Neural progenitor cell (in vitro differentiated cells): ENCODE results near the gene FOXD4L1. TPM values are rescaled to one million over a fixed set of nuclear protein-coding genes. Genes with fewer than 3 reads are reported as not detected.
"Not testable (repeated sequence)": the region's sequence is repeated elsewhere in the genome, so short reads cannot be mapped to it uniquely, and the experiment has no call there.

Experiments used
- DNase-seq: peaks from one replicate; pipeline ENCODE4 v3.0.0-alpha.2; 2016; ENCODE audit warnings: low spot score
- H2AFZ ChIP-seq: fragments of 200-600 bp; sonication (generic); replicated peaks from 2 replicates; pipeline ENCODE4 v1.6.1; 2016; ENCODE audit warnings: antibody characterized with exemption
- H3F3A ChIP-seq: fragments of 200-600 bp; sonication (generic); 2 replicates; pipeline ENCODE4 v1.6.1; 2016; ENCODE audit warnings: antibody characterized with exemption, low read depth
- H3K27ac ChIP-seq: fragments of 200-600 bp; sonication (generic); 2 replicates; pipeline ENCODE4 v1.5.1; 2016; ENCODE audit warnings: mild to moderate bottlenecking
- H3K27me3 ChIP-seq: fragments of 200-600 bp; sonication (generic); 2 replicates; pipeline ENCODE4 v1.6.1; 2016; ENCODE audit warnings: mild to moderate bottlenecking, moderate library complexity
- H3K36me3 ChIP-seq: fragments of 200-600 bp; sonication (generic); 2 replicates; pipeline ENCODE4 v1.5.1; 2016
- H3K4me1 ChIP-seq: fragments of 200-600 bp; sonication (generic); 2 replicates; pipeline ENCODE4 v1.6.1; 2016; ENCODE audit warnings: mixed run types
- H3K4me2 ChIP-seq: fragments of 200-600 bp; sonication (generic); 2 replicates; pipeline ENCODE4 v1.6.1; 2016
- H3K4me3 ChIP-seq: fragments of 200-600 bp; sonication (generic); 2 replicates; pipeline ENCODE4 v1.5.1; 2016
- H3K79me2 ChIP-seq: fragments of 200-600 bp; sonication (generic); 2 replicates; pipeline ENCODE4 v1.6.1; 2016; ENCODE audit warnings: low read depth
- H3K9ac ChIP-seq: fragments of 200-600 bp; sonication (generic); 2 replicates; pipeline ENCODE4 v1.6.1; 2016
- H3K9me3 ChIP-seq: fragments of 200-600 bp; sonication (generic); 2 replicates; pipeline ENCODE4 v1.5.1; 2016; ENCODE audit warnings: low read depth
- H4K20me1 ChIP-seq: fragments of 200-600 bp; sonication (generic); 2 replicates; pipeline ENCODE4 v1.6.1; 2016; ENCODE audit warnings: low read depth
- H3K27ac Mint-ChIP-seq: 3 replicates; pipeline ENCODE4 v1.8.0; 2021; ENCODE audit warnings: mixed read lengths
- H3K27me3 Mint-ChIP-seq: 2 replicates; pipeline ENCODE4 v1.8.0; 2022; ENCODE audit warnings: low read depth, mild to moderate bottlenecking, inconsistent platforms, moderate library complexity, mixed read lengths; ENCODE audit not compliant: insufficient read depth
- H3K36me3 Mint-ChIP-seq: 3 replicates; pipeline ENCODE4 v1.8.0; 2021; ENCODE audit warnings: mixed read lengths
- H3K4me1 Mint-ChIP-seq: 3 replicates; pipeline ENCODE4 v1.8.0; 2021; ENCODE audit warnings: mixed read lengths
- H3K4me3 Mint-ChIP-seq: 3 replicates; pipeline ENCODE4 v1.8.0; 2021; ENCODE audit warnings: mild to moderate bottlenecking, moderate library complexity, mixed read lengths
- H3K9me3 Mint-ChIP-seq: 3 replicates; pipeline ENCODE4 v1.8.0; 2020; ENCODE audit warnings: mixed read lengths
- EZH2phosphoT487 ChIP-seq: fragments of 200-600 bp; sonication (generic); IDR thresholded peaks from 2 replicates; pipeline ENCODE4 v1.6.1; 2017; ENCODE audit warnings: antibody characterized with exemption
- total RNA-seq: library from RNA; depleted of rRNA; stranded (reverse); fragments of >200 nt; gene quantifications from 2 replicates; pipeline ENCODE4 v1.2.3, GENCODE V29; 2015; ENCODE audit warnings: low replicate concordance

Gene FOXD4L1
- 0.12 TPM in 1 of 2 replicates, not detected in the other for total RNA-seq

- not testable (repeated sequence) for H2AFZ ChIP-seq, H3K4me3 ChIP-seq, H3K4me3 Mint-ChIP-seq, H3K4me2 ChIP-seq, H3K9me3 Mint-ChIP-seq, DNase-seq, H3K79me2 ChIP-seq, H3K27ac Mint-ChIP-seq, H3K27ac ChIP-seq, H3K9ac ChIP-seq, H3K36me3 ChIP-seq, H3K4me1 ChIP-seq, H3F3A ChIP-seq, H3K9me3 ChIP-seq, H3K4me1 Mint-ChIP-seq, H3K36me3 Mint-ChIP-seq, H4K20me1 ChIP-seq
- H3K27me3 ChIP-seq = peaks cover 57% of the 10 kb centered on the region
- H3K27me3 Mint-ChIP-seq = peaks cover 14% of the 10 kb centered on the region
Observed at GRCh38 chr2:113498365-113498764, at the start of gene FOXD4L1. Gene FOXD4L1 (plus strand): TSS chr2:113498665. CDS start chr2:113499257, 592 bp downstream.

DNA sequence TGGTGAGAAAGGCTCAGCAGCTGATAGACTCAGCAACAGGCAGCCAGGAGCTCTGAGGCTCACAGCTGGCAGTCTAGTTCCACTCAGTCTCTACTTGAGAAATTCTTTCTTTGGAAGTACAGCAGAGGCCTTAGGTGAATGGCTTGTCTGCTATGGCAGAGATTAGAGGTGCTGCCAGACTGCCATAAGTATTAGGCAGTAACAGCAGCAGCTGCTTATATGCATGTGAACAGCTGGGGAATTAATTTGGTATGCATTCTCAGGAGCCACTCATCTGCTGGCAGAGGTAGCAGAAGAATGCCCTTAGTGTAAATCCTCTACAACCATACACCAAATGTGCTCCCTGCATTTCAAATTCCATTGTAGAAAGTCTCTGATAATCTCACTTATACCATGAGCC lies 32.7 kb upstream of the FOXD4L1 start:
- H3K9me3 Mint-ChIP-seq, H3K27me3 Mint-ChIP-seq, H3K27ac Mint-ChIP-seq, H3K36me3 ChIP-seq, DNase-seq, H3K27me3 ChIP-seq, H3K36me3 Mint-ChIP-seq, H3F3A ChIP-seq, H3K4me3 ChIP-seq, H3K4me3 Mint-ChIP-seq, H3K27ac ChIP-seq, H4K20me1 ChIP-seq, H3K4me1 Mint-ChIP-seq, H3K9ac ChIP-seq, H2AFZ ChIP-seq, H3K9me3 ChIP-seq, H3K79me2 ChIP-seq, H3K4me2 ChIP-seq, H3K4me1 ChIP-seq: not testable (repeated sequence)

DNA sequence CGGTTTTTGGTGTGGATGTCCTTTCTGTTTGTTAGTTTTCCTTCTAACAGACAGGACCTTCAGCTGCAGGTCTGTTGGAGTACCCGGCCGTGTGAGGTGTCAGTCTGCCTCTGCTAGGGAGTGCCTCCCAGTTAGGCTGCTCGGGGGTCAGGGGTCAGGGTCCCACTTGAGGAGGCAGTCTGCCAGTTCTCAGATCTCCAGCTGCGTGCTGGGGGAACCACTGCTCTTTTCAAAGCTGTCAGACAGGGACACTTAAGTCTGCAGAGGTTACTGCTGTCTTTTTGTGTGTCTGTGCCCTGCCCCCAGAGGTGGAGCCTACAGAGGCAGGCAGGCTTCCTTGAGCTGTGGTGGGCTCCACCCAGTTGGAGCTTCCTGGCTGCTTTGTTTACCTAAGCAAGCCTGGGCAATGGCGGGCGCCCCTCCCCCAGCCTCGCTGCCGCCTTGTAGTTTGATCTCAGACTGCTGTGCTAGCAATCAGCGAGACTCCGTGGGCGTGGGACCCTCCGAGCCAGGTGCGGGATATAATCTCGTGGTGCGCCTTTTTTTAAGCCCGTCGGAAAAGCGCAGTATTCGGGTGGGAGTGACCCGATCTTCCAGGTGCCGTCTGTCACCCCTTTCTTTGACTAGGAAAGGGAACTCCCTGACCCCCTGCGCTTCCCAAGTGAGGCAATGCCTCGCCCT lies 21.6 kb upstream of the FOXD4L1 start:
- H3K4me3 Mint-ChIP-seq, H3K27ac Mint-ChIP-seq: not testable (repeated sequence)
- peak; percentile 31 for DNase-seq

DNA sequence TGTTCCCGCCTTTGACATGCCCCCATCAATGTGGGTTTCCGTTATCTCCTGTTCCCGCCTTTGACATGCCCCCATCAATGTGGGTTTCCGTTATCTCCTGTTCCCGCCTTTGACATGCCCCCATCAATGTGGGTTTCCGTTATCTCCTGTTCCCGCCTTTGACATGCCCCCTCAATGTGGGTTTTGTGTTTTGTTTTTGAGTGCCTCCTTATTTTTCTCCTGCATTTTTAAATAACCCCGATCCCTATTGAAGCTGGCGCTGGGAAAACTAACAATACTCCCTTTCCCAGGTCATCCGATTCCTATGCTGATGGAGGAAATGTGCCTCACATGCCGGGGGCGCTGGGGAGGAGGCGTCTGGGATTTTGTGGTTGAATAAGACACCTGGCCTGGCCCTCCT lies 1.9 kb upstream of the FOXD4L1 start:
- not testable (repeated sequence) for H4K20me1 ChIP-seq, H3K27ac ChIP-seq, H2AFZ ChIP-seq, H3F3A ChIP-seq, H3K4me1 ChIP-seq, H3K27ac Mint-ChIP-seq, H3K36me3 Mint-ChIP-seq, H3K4me1 Mint-ChIP-seq, H3K9me3 ChIP-seq, H3K4me2 ChIP-seq, H3K27me3 Mint-ChIP-seq, H3K9ac ChIP-seq, H3K4me3 Mint-ChIP-seq, DNase-seq, H3K36me3 ChIP-seq, H3K4me3 ChIP-seq, H3K9me3 Mint-ChIP-seq, H3K79me2 ChIP-seq
- peaks cover 39% of the 10 kb centered on the region for H3K27me3 ChIP-seq

More for the DNA sequence above, 21.6 kb upstream of the FOXD4L1 start:
- H3K27ac ChIP-seq, H4K20me1 ChIP-seq, H3K9me3 Mint-ChIP-seq, H3K36me3 Mint-ChIP-seq, H3K36me3 ChIP-seq, H2AFZ ChIP-seq, H3K27me3 Mint-ChIP-seq, H3K9me3 ChIP-seq, H3K4me1 Mint-ChIP-seq, H3K4me1 ChIP-seq, H3K9ac ChIP-seq, H3F3A ChIP-seq, H3K27me3 ChIP-seq, H3K79me2 ChIP-seq: not testable (repeated sequence)
- Histone ChIP-seq H3K4me3 (peak overlapping the region; percentile 45), H3K4me2 (peak overlapping the region; percentile 77)

DNA sequence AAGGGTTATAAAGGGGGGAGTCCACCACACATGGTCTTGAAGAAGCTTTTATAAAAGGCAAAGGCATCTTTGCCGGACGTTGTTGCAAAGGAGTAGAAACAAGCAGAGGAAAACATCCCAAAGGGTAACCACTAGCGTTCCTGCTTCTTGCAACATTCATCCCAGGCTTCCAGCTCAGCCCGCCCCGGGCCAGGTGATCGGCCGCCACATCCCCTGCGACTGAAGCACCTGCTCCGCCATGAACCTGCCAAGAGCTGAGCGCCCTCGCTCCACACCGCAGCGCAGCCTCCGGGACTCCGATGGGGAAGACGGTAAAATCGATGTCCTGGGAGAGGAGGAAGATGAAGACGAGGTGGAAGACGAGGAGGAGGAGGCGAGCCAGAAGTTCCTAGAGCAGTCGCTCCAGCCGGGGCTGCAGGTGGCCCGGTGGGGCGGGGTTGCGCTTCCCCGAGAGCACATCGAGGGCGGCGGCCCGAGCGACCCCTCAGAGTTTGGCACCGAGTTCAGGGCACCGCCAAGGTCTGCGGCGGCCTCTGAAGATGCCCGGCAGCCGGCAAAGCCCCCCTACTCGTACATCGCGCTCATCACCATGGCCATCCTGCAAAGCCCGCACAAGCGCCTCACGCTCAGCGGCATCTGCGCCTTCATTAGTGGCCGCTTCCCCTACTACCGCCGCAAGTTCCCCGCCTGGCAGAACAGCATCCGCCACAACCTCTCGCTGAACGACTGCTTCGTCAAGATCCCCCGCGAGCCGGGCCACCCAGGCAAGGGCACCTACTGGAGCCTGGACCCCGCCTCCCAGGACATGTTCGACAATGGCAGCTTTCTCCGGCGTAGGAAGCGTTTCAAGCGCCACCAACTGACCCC lies 787 bp downstream of the FOXD4L1 start:
- not testable (repeated sequence) for H3K4me2 ChIP-seq, H3K9ac ChIP-seq, H3K4me1 ChIP-seq, H3K9me3 Mint-ChIP-seq, H3K9me3 ChIP-seq, H3K4me1 Mint-ChIP-seq, H3K4me3 Mint-ChIP-seq, H3K27ac ChIP-seq, H3K36me3 ChIP-seq, H3K27ac Mint-ChIP-seq, H4K20me1 ChIP-seq, H3K4me3 ChIP-seq, H2AFZ ChIP-seq, H3K36me3 Mint-ChIP-seq, H3K79me2 ChIP-seq, H3F3A ChIP-seq, DNase-seq
- peaks cover 66% of the 10 kb centered on the region for H3K27me3 ChIP-seq
- peaks cover 17% of the 10 kb centered on the region for H3K27me3 Mint-ChIP-seq
- peak; percentile 57 for TF ChIP-seq EZH2phosphoT487
